C4-2B (cell line): ENCODE results near the gene ADPRH.
"Not testable (repeated sequence)": the region's sequence is repeated elsewhere in the genome, so short reads cannot be mapped to it uniquely, and the experiment has no call there.

ENCODE experiments used
- H3K27ac ChIP-seq: fragments of 450-650 bp; 2 replicates; pipeline ENCODE4 v1.5.1; 2017
- ZFX ChIP-seq: fragments of 450-650 bp; IDR thresholded peaks from 2 replicates; pipeline ENCODE4 v1.6.1; 2017
- TF ChIP-seq, protein P1 (sequence below): fragments of 450-650 bp; conservative IDR thresholded peaks from 2 replicates; pipeline ENCODE4 v1.5.1; 2017; ENCODE audit warnings: mild to moderate bottlenecking

ADPRH gene

DNA sequence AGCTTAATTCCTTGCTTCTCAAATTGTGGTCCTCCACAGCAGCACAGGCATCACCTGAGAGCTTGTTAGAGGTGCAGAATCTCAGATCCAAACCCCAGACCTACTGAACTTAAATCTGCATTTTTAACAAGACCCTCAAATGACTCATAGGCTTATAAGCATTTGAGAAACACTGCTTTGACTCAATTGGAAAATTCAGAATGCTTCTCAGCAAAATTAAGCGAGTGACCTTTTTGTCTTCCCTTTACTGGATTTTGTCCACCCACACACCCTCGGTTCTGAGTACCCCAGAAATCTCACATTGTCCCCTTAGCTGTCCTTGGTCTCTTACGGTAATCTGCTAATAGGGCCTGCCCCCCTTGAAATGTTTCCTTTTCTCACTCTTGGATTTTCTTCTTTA lies 37.7 kb upstream of the ADPRH start:
- H3K27ac ChIP-seq, result no peak overlapping the region
- TF ChIP-seq ZFX, result no peak
- TF ChIP-seq, protein P1, sequence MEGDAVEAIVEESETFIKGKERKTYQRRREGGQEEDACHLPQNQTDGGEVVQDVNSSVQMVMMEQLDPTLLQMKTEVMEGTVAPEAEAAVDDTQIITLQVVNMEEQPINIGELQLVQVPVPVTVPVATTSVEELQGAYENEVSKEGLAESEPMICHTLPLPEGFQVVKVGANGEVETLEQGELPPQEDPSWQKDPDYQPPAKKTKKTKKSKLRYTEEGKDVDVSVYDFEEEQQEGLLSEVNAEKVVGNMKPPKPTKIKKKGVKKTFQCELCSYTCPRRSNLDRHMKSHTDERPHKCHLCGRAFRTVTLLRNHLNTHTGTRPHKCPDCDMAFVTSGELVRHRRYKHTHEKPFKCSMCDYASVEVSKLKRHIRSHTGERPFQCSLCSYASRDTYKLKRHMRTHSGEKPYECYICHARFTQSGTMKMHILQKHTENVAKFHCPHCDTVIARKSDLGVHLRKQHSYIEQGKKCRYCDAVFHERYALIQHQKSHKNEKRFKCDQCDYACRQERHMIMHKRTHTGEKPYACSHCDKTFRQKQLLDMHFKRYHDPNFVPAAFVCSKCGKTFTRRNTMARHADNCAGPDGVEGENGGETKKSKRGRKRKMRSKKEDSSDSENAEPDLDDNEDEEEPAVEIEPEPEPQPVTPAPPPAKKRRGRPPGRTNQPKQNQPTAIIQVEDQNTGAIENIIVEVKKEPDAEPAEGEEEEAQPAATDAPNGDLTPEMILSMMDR, result no peak

DNA sequence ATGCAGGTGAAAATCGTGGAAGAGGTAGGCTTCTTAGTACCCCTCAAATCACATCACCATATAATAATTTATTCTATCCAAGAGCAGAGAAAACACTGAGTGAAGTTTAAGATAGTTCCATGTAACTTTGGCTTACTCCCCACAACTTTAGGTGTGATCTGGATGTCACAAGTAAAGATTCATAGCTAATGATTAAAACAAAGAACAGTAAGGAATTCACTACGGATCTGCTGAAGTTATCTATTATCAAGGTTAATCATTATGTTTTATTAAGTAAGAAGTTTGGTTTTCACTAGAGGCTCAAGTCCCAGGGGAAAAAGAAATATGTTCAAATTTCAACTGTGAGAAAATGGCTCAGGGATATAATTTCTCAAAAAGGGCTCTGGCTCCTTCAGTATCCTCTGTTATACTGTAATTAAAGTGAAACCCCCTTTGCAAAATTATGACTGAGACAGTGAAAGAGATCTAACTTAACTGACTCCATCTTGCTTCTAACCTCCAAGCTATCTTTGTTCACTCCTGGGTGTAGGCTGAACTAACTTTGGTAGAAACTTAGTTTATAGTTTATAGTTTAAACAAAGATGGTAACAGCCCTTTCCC lies 37.0 kb upstream of the ADPRH start:
- no peak for TF ChIP-seq ZFX
- TF ChIP-seq, protein P1, result no peak
- no peak overlapping the region for H3K27ac ChIP-seq

DNA sequence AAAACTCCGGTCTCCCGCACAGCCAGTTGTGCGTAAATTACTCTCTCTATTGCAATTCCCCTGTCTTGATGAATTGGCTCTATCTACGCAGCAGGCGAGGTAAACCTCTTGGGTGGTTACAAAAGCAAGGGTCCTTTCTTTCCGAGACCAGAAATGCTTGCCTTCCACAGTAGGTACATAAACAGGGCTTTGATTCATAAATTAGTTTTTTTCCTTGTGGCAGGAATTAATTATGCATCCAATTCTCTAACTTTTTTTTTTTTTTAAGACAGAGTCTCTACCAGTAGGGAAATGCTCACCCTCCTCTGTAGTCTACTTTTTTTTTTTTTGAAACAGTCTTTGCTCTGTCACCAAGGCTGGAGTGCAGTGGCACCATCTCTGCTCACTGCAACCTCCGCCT lies 36.1 kb upstream of the ADPRH start:
- TF ChIP-seq, protein P1, result no peak
- TF ChIP-seq ZFX, result no peak
- no peak overlapping the region for H3K27ac ChIP-seq

DNA sequence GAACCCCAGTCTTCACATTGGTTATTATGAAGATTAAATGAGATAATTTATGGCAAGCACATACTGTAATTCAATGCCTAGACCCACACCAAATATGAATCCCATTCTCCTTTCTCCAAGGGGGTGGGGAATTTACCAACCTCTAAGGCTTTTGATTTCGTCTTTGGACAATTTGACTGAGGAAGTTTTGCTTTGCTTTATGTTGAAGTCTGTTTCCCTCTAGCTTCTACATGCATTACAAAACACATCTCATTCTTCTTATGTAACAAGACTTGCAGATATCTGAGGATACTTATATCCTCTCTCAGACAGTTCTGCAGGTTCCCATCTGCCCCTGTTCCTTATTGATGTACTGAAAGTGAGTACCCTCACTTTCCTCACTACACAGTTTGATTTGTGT lies 32.1 kb upstream of the ADPRH start:
- TF ChIP-seq ZFX, result no peak
- TF ChIP-seq, protein P1, result no peak
- no peak overlapping the region for H3K27ac ChIP-seq

DNA sequence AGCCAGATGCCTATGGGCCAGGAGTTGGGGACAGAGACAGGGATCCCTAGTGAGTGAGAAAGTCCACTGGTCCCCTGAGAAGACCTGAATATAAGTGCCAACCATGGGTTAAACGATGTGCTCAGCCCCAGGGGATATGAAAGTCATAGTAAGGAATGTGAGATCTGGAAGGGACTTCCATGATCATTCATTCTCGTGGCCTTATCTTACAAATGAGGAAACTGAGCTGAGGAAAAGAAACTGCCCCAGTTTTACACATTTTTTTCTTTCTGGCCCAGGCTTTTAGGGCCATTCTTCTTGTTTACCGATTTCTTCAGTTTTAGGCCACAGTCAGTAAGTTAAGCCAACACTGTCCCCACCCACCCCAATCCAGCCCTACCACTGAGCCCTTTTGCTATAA lies 31.0 kb upstream of the ADPRH start:
- TF ChIP-seq, protein P1, result no peak
- no peak for TF ChIP-seq ZFX
- H3K27ac ChIP-seq, result no peak overlapping the region

DNA sequence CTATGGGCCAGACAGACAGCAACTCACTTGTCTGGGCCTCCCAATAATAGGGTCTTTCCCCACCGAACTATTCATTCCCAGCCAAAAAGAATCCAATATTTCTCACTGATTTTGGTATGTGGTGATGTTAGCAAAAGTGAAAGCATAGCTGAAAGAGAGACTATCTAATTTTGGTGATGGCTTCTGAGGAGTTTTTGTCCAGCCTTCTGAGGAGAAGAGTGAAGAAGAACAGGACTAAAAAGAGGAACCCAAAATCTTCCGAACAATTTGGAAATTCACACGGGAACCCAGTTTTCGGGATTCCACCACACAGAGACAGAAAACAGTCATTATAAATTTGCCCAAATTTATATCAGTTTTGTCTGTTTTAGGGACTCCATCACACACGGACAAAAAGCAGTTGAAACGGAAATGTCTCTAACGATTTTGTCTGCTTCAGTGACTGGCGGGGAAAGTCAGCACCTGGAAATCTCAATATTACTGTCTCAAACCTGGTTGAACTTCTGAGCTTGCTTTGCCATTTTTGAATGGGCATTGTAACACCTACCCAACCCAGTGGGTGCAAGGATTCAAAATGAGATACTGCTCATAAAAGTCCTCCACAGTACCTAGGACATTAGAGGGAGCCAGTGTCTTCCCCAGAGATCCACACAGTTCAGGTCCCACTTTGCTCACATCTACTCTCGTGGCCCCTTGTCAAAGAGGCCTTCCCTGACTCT lies 28.9 kb upstream of the ADPRH start:
- TF ChIP-seq, protein P1, result no peak
- TF ChIP-seq ZFX, result no peak
- H3K27ac ChIP-seq, result no peak overlapping the region

DNA sequence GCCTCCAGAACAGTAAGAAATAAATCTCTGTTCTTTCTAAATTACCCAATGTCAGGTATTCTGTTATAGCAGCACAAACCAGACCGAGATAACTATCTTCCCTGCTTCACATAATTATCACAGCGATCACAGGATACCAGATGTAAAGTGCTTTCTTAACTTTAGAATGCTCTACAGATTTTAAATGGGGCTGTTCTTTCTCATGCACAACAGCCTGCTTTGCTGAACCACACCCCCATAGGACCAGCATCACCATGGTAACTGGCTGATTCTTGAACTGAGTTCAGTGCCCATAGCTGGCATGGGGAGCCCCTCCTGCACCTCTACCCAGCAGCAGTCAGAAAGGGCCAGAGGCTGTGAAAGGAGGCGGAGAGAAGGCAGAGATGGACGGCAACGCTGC lies 27.7 kb upstream of the ADPRH start:
- TF ChIP-seq, protein P1, result no peak
- no peak for TF ChIP-seq ZFX
- H3K27ac ChIP-seq, result no peak overlapping the region

DNA sequence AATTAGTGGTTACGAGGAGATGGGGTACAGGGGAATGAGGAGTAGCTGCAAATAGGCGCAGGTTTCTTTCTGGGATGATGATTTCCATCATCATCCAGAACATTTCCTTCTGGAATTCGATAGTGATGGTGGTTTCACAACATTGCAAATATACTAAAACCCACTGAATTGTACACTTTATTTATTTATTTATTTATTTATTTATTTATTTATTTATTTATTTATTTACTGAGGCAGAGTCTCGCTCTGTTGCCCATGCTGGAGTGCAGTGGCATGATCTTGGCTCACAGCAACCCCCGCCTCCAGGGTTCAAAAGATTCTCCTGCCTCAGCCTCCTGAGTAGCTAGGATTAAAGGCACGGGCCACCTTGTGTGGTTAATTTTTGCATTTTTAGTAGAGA lies 26.4 kb upstream of the ADPRH start:
- H3K27ac ChIP-seq, result not testable (repeated sequence)
